HS-5 (cell line): ENCODE measurements around the gene CCNK.

Experiments used
- DNase-seq: peaks from one replicate; pipeline ENCODE4 v3.0.0-alpha.2; 2012; ENCODE audit warnings: low read depth

Gene CCNK

DNA sequence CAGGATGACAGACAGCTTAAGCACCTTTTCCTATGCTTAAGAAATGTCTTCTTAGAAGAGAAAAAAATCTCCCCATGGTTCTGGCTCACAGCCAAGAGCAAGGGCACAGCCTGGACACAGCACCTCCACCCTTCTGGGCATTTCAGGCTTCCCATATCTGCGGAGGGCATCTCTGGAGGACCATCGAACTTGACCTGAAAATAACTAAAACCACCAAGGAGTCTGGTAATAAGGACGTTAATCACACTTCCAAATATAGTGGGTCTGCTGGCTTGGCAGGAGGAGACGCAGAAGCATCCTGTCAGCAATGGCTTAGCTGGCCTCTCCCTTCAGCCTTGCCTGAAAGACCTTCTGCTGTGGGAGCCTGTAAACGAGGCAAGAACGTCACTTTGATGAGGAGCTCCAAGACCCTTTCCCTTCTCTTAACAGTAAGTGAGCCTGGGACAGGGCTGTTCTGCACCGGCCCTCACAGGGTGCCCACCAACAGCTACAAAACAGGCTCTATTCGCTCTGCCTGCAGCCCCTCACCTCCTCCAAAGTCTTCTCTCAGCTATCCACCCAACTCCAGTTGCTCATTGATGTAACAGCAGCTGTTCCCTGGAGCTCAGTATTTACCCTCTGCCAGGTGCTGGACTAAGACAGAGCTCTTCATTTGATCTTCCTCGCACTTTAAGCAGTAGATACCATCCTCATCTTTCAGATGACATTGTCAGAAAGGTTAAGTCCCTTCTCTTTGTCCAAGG is 13.7 kb upstream of the CCNK start:
- no peak for DNase-seq

DNA sequence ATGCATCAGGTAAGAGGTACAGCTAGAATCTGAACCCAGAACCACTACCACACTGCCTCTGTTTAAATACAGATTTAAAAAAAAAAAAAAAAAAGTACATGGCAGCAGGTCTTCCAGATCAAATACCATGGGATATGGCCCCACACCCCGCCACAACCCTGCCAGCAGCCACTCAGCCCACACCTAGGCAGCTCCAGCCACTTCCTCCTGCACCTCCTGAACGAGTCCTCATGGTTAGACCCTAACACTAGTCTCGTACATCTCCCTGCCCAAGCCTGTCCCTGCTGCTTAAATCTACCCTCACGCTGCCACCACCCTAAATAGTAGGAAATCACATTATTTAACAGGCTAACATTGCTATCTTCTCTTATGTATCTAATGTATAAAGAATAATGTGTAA is 13.1 kb upstream of the CCNK start:
- DNase-seq: no peak

DNA sequence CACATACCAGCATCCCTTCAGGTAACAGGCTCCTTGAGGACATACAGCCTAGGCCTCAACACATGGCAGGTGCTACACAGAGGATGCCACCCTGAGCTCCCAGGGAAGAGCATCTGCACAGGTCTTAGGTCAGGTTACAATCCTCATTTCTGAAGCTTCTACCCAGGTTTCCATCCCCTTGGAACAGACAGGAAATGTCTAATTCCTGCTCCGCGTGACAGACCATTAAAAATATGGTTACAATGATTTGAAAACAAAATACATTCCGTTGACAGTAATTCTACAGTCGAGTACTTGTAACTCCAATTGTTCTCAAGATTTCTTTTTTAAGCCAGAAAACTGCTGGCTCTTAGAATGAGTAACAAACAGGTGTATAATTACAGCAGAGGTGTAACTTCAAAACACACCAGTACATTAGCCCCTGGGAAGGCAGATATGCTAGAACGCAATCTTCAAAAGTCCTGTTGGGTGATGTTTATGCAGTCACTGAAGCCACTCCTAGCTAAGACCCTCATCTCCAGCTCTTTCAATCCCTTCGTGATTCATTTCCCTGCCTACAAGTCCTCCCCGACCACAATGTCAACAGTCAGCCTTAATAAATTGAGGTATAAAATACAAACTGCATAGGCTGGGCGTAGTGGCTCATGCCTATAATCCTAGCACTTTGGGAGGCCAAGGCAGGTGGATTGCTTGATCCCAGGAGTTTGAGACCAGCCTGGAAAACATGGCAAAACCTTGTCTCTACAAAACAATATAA is 12.2 kb upstream of the CCNK start:
- DNase-seq: no peak

DNA sequence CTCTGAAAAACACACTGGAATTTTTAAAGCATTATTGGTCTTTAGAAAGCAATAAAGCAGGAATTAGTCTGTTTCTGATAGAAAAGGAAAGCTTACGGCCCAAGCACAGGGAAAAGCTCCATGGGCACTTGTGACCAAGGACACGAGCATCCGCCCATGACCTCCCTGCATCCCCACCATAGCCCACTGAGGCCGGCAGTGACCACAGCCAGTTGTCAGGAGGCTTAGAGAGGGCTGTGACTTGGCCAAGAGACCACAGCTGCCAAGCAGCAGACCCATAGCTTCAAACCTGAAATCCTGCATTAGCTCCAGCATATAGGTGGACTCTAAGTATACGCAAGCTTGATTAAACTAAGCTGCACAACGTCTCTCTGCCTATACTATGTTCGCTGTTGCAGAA is 9.5 kb upstream of the CCNK start:
- no peak for DNase-seq

DNA sequence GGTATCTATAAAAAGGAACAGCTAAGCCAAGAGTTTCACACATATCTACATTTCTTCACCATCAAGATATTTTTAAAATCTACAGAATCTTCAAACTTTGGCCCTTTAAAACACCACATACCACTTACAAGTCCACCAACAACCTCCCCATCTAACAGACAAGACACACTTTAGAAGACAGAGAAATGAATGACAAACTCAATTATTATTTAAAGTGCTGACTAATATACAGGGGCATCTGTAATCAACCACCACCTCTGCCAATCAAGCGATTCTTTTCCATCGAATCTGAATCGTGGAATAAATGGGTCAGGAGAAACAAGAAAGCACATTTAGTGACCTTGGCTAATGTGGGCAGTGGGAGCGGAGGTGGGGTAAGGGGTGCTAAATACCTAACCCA is 8.3 kb upstream of the CCNK start:
- DNase-seq: no peak

DNA sequence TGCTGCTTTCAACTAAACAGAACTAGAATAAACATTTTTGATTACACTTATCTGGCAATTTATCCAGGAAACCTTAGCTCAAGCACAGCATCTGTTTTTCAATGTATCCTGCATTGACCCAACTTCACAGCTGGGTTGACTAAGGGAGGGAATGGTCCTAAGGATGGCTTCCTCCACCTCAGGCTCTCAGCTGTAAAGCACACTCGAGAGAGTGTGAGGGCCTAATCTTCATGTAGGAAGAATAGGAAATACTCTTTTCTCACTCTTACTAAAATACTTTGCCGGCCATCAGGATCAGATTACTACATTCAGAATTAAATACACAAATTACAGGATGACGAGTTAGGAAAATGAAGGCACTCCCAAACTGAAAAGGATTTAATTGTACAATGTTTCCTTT is 7.8 kb upstream of the CCNK start:
- DNase-seq: no peak

DNA sequence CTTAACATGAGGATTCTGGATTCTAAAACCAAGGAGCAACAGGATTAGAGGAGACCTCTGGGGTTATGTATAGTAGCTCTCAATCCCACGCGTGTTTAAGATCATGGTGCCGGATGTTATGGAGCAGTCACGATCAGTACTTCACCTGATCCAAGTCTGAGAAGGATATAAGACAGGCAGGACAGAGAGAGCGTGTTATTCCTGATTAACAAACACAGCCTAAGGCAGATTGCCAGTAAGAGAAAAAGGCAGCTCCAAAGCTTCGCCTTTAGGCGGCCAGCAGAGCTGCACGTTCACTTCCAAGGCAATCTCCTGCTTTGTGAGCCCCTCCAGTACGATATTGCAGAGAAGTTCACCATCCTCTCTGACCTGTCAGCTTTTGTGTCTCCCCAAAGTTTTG is 6.0 kb upstream of the CCNK start:
- no peak for DNase-seq

DNA sequence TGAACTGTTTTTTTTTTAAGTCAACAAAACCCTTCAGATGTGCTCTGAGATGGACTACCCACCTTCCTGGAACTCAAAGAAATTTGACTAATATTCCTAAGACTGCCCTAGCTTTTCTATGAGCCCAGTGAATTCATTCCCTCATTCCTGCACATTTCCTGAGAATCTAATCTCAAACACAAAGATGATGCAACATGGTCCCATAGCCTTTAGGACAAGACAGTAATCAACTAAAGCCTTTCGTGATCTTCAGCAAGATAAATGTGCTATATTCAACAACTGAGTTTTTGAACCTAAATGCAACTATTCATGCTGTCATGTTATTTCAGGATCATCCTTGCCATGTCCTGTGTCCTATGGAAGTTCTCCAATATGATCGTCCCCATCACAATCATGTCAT is 5.5 kb upstream of the CCNK start:
- DNase-seq: no peak

DNA sequence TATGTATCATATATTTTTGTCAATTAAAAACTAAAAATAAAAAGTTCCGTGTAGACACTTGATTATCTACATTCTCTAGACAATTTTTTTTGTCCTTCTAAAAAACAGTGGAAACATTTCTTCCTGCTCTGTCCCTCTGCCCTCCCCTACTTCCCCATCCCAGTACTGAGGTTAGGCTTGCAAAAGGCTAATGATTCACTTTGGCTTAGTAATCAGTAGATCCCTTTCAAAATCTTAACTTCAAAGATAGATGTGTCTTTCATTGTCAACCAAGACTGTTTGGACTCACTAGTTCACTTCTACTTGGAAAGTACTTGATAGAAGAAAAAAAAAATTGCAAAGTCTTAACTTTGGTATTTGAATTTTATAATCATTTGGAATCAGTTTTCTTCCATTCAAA is 4.3 kb upstream of the CCNK start:
- DNase-seq: no peak

DNA sequence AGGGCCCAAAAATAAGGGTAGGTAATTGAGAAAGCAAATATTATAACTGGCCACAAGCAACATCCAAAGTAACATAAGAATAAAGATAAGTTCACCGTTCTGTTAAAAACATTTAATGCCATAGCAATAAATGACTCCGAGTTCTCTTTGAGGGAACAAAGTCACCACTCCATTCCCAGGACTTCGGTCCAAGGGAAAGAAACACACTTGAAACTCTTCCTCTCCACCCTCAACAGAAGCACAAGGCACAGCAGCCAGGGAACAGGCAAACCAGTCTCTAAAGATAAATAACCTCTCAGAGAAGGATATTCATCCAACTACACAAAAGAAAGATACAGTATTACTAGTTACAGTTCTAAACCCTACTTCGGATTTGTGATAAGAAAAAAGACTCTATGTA is 3.1 kb upstream of the CCNK start:
- DNase-seq: no peak

DNA sequence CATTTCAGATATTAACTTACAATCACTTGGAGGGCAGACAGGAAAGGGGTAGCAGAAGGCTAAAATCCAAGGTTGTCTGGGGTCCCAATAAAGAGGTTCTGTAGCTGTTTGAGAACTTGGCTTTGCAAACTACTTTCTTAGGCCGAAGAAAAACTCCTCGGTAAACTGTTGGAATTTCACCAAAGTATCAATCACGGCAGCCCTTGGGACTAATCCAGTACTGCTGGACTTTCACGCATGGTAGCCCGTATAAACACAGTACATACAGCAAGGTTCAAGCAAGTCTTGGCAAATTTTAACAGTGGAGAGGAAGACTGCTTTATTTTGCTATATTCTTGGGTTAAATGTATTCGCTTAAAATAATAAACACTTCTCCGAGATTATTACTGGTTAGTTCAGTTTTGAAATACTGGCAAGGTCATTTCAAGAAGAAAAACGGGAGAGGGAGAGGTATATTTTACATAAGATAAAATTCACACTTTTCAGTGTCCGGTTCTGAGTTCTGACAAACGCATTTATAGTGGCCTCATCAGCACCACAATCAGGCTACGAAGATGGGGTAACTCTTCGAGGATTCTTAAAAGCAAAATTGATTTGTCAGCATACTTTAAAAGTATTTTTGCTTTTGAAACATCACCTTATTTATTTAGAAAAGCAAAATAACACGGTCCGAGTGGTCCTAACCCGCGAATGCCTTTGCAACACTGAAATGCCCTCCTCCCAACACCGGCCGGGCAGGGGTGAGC is 1.9 kb upstream of the CCNK start:
- no peak for DNase-seq

DNA sequence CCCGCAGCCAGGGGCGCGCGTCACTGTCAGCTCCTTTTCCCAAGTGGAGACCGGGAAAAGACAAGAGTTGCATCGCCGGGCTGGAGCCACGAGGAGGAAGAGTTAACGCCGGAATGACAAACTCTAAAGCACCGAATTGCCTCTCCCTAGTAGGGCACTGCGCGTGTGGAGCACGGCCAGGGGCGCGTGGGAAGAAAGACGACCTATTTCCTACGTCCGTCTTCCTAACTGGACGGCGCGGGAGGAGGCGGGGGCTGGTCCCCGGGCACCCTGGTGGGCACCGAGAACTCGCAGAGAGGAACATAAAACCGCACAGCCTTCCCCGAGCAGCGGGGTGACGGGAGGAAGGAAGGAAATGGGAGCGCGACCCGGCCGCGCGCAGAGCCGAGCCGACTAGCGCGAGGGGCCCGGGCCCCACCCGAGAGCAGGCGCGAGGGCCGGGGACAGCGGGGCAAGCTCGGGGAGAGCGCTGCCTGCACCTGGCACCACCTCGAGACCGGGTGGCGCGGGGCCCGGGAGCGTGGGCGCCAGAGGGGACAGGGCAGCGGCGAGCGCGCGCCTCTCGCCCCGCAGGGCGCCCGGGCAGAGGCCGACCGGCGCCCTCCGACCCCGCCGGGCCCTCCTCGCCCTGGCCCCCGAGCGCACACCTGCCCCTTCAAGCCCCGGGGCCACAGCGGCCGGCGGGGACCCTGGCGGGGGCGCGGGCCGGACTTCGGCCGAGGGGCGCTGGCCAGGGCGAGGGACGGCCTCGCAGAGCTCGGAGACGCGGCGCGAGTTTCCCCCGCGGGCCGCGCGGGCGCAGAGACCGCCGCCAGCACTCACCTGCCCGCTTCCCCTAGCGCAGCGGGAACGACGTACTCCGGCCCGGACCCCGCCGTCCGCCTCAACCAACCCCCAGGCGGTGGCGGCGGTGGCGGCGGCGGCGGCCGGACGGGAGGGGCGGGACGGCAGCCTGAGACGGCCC is 1.0 kb upstream of the CCNK start, which contains the start of gene SETD3:
Gene SETD3, minus strand, starts transcription at position 954 of the 964 bp plus-strand sequence. CDS start 15,054 bp downstream, outside the sequence.
- DNase-seq: no peak

DNA sequence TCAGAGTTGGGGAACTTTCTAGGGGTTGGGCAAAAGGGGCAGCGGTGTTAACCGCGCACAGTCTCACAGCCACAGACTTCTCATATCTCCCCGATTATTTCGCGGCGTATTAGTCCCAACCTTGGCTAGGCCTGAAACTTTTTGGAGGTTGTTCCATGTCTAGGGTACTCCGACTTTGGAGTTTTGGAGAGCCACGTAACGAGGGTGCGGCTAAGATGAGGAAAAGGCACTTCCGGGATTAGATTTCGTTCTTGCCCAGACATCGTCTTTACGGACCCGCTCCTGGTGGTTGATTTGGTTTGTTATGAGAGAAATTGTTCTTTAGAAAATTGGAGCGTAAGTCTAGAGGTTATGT is 513 bp downstream of the CCNK start:
- no peak for DNase-seq

DNA sequence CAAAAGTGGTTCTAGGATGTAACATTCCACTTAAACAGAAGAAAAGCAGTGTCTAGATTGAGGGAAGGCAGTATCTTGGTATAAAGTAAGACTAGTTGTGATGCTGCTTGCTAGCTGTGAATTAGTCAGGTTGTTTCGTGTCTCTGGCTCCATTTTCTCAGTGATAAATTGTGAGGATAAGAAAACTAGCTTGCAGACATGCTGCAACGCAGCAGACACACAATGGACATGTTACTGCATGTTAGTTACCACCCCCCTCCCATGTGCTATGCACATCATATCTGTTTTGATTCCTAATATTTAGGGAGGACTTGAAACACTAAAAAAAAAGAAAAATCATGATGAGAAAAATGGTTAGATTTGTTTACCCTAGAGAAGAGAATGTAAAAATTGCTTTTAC is 2.9 kb downstream of the CCNK start:
- no peak for DNase-seq

DNA sequence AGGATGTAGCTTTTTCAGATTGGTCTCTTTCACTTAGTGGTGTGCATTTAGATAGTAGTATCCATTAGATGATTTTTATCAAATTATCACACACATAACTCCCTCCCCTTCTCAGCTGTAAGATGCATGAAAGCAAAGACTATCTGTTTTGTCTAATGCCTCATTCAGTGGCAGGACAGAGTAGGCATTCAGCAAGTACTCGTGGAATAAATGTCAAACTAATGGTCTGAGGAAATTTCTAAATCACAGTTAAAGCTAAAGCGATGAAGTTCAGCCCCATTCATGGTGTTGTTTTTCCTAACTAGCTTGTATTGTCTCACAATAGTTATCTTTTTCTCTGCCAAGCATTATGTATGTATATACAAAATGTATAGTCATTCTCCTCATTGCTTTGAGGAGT is 16.1 kb downstream of the CCNK start:
- no peak for DNase-seq

DNA sequence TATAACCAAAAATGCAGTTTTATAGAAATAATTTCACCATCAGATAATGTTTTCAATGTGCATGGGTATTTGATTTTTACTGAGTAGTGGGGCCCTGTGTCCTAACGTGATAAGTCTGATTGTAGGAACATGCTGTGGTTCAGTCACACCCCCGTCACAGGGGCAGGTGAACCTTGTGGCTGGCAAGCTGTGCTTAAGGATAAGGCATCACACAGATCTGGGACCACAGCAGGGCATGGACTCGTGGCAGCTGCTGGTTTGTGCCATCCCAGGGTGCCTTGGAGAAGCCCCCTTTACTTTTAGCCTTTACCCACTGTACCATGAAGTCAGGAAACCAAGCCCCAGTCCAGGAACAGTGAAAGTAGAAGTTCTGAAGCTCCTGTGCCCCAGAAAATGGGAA is 16.7 kb downstream of the CCNK start:
- DNase-seq: no peak

DNA sequence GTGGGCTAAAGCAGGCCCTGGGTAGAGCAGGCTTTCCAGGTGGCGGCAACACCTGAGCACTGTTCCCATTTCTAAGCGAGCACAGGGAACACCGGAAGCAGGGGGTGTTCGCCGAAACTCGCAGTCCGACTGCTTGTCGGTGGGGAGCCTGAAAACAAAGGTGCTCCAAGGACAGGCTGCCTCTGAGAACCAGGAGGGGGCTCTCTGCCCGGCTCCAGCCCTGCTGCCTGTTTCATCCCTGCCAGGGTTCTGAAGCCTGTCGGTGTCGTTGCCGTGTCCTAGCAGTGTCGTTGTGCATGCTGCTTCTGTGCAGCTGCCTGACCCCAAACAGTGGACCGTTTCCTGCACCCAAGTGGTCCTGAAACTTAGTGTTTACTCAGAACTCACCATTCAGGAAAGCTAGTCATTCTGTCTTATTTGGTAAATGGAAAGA is 21.8 kb downstream of the CCNK start:
- no peak for DNase-seq

DNA sequence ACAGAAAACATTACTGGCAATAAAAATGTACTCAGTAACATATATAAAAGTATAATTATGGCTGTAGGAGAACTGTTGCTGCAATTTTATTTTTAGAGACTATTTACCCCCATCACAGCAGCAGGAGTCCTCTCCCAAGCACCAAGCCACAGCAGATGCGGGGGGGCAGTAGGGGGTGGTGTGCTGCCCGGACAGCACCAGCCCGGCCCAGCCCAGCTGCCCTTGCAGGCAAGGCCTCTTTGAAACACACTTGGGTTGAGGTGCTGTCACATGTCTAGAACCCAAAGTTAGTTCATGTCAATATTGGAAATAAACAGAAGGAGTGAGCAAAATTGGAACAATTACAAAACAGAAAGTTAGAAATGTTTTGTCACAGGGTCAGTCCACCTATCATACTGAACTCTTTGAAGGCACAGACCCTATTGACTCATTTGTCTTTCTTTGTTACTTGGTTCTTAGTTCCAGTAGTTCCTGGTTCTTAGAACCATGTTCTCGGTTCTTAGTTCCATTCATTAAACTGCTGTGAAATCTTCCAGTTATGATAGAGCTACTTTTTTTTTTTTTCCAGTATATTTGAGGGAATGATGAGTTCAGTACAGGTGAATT is 22.7 kb downstream of the CCNK start:
- no peak for DNase-seq

DNA sequence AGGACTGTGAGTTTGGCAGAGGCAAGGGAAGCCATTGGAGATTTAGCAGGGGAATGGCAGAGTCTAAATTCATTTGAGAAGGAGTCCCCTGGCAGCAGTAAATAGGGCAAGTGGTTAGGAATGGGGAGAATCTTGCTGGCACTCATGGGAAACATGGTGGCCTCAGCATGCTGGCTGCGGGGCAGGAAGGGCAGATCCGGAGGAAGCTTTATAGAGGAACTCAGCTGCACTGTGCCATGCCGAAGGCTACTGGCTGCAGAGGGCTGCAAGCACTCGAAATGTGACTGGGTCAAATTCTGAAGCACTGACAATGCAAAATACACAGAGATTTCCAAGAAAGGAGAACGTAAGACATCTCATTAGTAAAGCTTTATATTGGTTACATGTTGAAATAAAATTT is 23.9 kb downstream of the CCNK start:
- no peak for DNase-seq

DNA sequence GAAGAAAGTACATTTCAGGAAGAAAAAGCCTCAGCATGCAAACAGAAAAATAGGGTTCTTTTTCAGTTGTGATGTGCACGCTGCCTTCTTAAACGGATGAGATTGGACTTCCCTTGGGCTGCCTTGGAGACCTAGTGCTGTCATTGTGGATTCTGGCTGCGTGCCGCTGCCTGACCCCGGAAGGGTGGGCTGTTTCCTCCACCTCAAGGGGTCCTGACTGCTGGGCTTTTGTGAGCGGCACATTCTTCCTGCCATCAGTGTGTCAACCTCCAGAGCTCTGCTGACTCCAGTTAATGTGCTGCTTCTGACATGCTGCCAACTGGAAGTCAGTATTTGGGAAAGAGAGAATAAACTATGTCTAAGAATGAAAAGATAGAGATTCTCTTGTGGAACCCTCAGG is 25.1 kb downstream of the CCNK start:
- DNase-seq: no peak

DNA sequence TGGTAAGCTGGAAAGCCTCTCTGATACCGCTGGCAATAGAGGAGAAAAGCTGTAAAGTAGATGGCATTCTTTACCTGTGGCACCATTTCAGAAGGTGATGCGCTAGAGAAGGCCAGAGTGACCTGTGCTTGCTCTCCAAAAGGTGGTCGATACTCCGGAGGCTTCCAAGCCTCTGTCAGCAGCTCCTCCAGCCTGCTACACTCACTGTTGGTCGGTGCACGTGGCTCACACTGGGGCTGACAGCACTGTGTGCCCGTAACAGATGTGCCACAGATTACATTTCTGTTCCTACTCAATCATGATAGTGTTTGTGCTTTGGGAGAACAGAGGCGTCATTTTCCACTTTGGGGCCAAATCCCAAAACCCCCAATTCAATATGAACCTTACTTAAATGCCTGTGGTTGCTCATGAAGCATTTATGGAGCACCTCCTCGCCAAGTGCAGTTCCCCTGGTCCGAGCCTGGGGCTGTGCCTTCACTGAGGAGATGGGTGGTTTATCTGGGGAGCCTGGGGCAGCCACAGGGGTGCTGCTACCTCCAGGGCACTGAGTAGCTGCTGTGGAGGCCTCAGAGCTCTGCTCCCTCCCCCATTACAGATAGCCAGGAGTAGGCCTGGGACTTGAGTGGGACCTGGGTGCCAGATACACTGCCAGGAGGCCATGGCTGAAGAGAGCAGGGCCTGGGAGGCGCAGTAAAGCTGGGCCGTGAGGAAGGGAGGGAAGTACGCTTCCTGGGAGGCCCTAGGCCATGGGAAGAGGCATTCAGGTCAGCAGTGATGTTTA is 26.8 kb downstream of the CCNK start:
- no peak for DNase-seq
